Colonic mucosa (tissue), 4 donors: ENCODE results near the gene DAG1. TPM values are rescaled to one million over a fixed set of nuclear protein-coding genes. Genes with fewer than 3 reads are reported as not detected.
A peak's percentile ranks its signal among the peaks of the same experiment; 100 is the strongest.

ENCODE experiments used
- DNase-seq: peaks from one replicate; pipeline ENCODE4 v3.0.0-alpha.2; 2020
- H3K27ac ChIP-seq: fragments of 200-600 bp; one replicate; pipeline ENCODE4 v1.8.0; 2021
- H3K27me3 ChIP-seq: fragments of 200-600 bp; one replicate; pipeline ENCODE4 v1.8.0; 2021
- H3K36me3 ChIP-seq: fragments of 200-600 bp; one replicate; pipeline ENCODE4 v1.8.0; 2021
- H3K4me1 ChIP-seq: fragments of 200-600 bp; one replicate; pipeline ENCODE4 v1.8.0; 2021; ENCODE audit warnings: mild to moderate bottlenecking
- H3K4me3 ChIP-seq: fragments of 200-600 bp; one replicate; pipeline ENCODE4 v1.8.0; 2021
- H3K9ac ChIP-seq, 2 donors: one replicate each; pipeline ENCODE4 v1.7.0; 2013; ENCODE audit warnings: control low read depth in 2 of 2, low read depth in 2 of 2, low read length in 2 of 2
- H3K9me3 ChIP-seq: fragments of 200-600 bp; one replicate; pipeline ENCODE4 v1.8.0; 2021
- intact Hi-C: fragments of 100-400 bp; cut with DNase I; formaldehyde crosslinking; loops from one replicate; pipeline ENCODE4 v1.14.1; 2022
- total RNA-seq, 2 donors: library from RNA; stranded (reverse); fragmentation: NEBNext Ultra II Directional in 1 of 2; extraction: Animal tissue kit (Norgen Biotek cat#: 25700) in 1 of 2; gene quantifications; one replicate each; pipeline ENCODE4 v1.2.1, GENCODE V29; 2021
- TF ChIP-seq, protein P1 (sequence below): fragments of 200-600 bp; IDR thresholded peaks from one replicate; pipeline ENCODE4 v1.8.0; 2022; ENCODE audit warnings: antibody characterized with exemption, mild to moderate bottlenecking
- donor health status: healthy.
- donor health status: DM: no; HTN: no; CAD: no.
- donor health status: DM: no; HTN: no; CAD: no.

DAG1 gene
- total RNA-seq, 2 donors from 2014 or later, result 81.7 to 107 TPM

- TF ChIP-seq, protein P1, sequence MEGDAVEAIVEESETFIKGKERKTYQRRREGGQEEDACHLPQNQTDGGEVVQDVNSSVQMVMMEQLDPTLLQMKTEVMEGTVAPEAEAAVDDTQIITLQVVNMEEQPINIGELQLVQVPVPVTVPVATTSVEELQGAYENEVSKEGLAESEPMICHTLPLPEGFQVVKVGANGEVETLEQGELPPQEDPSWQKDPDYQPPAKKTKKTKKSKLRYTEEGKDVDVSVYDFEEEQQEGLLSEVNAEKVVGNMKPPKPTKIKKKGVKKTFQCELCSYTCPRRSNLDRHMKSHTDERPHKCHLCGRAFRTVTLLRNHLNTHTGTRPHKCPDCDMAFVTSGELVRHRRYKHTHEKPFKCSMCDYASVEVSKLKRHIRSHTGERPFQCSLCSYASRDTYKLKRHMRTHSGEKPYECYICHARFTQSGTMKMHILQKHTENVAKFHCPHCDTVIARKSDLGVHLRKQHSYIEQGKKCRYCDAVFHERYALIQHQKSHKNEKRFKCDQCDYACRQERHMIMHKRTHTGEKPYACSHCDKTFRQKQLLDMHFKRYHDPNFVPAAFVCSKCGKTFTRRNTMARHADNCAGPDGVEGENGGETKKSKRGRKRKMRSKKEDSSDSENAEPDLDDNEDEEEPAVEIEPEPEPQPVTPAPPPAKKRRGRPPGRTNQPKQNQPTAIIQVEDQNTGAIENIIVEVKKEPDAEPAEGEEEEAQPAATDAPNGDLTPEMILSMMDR, result no peak
- intact Hi-C loops, result no loop called here
- no peak overlapping the region for H3K27ac ChIP-seq
- H3K9ac ChIP-seq, result no peak overlapping the region
- H3K4me3 ChIP-seq, result no peak overlapping the region
- no peaks in the 10 kb centered on the region for H3K9me3 ChIP-seq
- DNase-seq, result no peak
- no peaks in the 10 kb centered on the region for H3K4me1 ChIP-seq
- H3K27me3 ChIP-seq, result no peaks in the 10 kb centered on the region
- H3K36me3 ChIP-seq, result no peaks in the 10 kb centered on the region
Measured at GRCh38 chr3:49498648-49499047, 28.6 kb downstream of the DAG1 start.

- H3K9ac ChIP-seq, result no peak overlapping the region
Measured at GRCh38 chr3:49500205-49500731, 30.2 kb downstream of the DAG1 start.

GRCh38 chr3:49500732-49501609, 30.9 kb downstream of the DAG1 start:
- Histone ChIP-seq H3K9me3 (no peaks in the 10 kb centered on the region), H3K27me3 (no peaks in the 10 kb centered on the region), H3K9ac (no peak overlapping the region), H3K27ac (peak overlapping the region; percentile 73), H3K4me1 (no peaks in the 10 kb centered on the region), H3K36me3 (no peaks in the 10 kb centered on the region), H3K4me3 (no peak overlapping the region)
- TF ChIP-seq, protein P1, result no peak
- peak; percentile 63 for DNase-seq
- intact Hi-C loops, result no loop called here

More at GRCh38 chr3:49500205-49500731, 30.2 kb downstream of the DAG1 start:
- DNase-seq, result no peak
- TF ChIP-seq, protein P1, result no peak
- Histone ChIP-seq H3K27me3 (no peaks in the 10 kb centered on the region), H3K4me1 (no peaks in the 10 kb centered on the region), H3K4me3 (no peak overlapping the region), H3K36me3 (no peaks in the 10 kb centered on the region), H3K27ac (peak overlapping the region; percentile 73), H3K9me3 (no peaks in the 10 kb centered on the region)
- intact Hi-C loops, result no loop called here

- Histone ChIP-seq H3K4me3 (no peak overlapping the region), H3K36me3 (no peaks in the 10 kb centered on the region), H3K4me1 (no peaks in the 10 kb centered on the region), H3K9ac (no peak overlapping the region), H3K9me3 (no peaks in the 10 kb centered on the region), H3K27ac (peak overlapping the region; percentile 73), H3K27me3 (no peaks in the 10 kb centered on the region)
- TF ChIP-seq, protein P1, result no peak
- intact Hi-C loops, result no loop called here
- DNase-seq, result no peak
Measured at GRCh38 chr3:49501842-49502241, 31.8 kb downstream of the DAG1 start.

DNA sequence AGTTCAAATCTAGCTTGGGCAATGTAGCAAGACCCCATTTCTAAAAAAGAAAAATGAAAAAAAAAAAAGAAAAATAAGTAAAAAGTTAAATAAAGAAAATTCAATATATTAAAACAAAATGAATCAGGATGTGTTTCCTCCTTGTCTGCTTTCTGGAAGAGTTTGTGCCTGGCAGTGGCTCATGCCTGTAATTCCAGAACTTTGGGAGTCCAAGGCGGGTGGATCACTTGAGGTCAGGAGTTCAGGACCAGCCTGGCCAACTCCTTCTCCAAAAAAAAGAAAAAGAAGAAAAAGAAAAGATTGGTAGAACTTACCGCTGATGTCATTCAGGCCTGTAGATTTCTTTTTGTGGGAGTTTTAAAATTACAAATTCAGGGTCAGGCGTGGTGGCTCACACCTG, 36.8 kb downstream of the DAG1 start:
- H3K9ac ChIP-seq, result no peak overlapping the region
- intact Hi-C loops, result no loop called here
- H3K27me3 ChIP-seq, result no peaks in the 10 kb centered on the region
- no peak overlapping the region for H3K4me3 ChIP-seq
- H3K9me3 ChIP-seq, result no peaks in the 10 kb centered on the region
- no peaks in the 10 kb centered on the region for H3K36me3 ChIP-seq
- DNase-seq, result no peak
- no peaks in the 10 kb centered on the region for H3K4me1 ChIP-seq
- TF ChIP-seq, protein P1, result no peak
- H3K27ac ChIP-seq, result no peak overlapping the region
